GM06990 (cell line): ENCODE data around the gene GNB3.

Experiments
- DNase-seq: peaks from one replicate; pipeline ENCODE4 v3.0.0-alpha.2; 2011; ENCODE audit not compliant: insufficient read length; ENCODE audit errors: extremely low read depth
- H3K27me3 ChIP-seq: replicated peaks from 2 replicates; pipeline ENCODE4 v1.6.0; 2011; ENCODE audit warnings: low read length; ENCODE audit not compliant: control insufficient read depth, insufficient read depth
- H3K36me3 ChIP-seq: 2 replicates; pipeline ENCODE4 v1.5.1; 2011; ENCODE audit warnings: low read length; ENCODE audit not compliant: control insufficient read depth, insufficient read depth
- H3K4me3 ChIP-seq: replicated peaks from 2 replicates; pipeline ENCODE4 v1.5.1; 2011; ENCODE audit warnings: low read depth, mild to moderate bottlenecking, control low read depth, low read length
- CTCF ChIP-seq: IDR thresholded peaks from 2 replicates; pipeline ENCODE4 v1.5.1; 2011; ENCODE audit warnings: low read length, control low read depth, mild to moderate bottlenecking, inconsistent platforms; ENCODE audit not compliant: insufficient read depth, poor library complexity, severe bottlenecking

The GNB3 gene

GRCh38 chr12:6820166-6820565 lies 20.6 kb upstream of the GNB3 start:
- no peak for TF ChIP-seq CTCF
- Histone ChIP-seq H3K36me3 (no peaks in the 10 kb centered on the region), H3K27me3 (peaks cover 8% of the 10 kb centered on the region), H3K4me3 (no peak overlapping the region)
- DNase-seq: no peak

GRCh38 chr12:6821591-6822425 lies 18.9 kb upstream of the GNB3 start, which contains the start of gene GPR162:
GPR162 (plus strand) TSS chr12:6821821; CDS start chr12:6823899, 2,078 bp downstream.
- no peaks in the 10 kb centered on the region for H3K36me3 ChIP-seq
- TF ChIP-seq CTCF: no peak
- no peak within 1 kb of the TSS for H3K4me3 ChIP-seq
- no peak for DNase-seq
- peaks cover 8% of the 10 kb centered on the region for H3K27me3 ChIP-seq

- TF ChIP-seq CTCF: no peak
- Histone ChIP-seq H3K4me3 (no peak overlapping the region), H3K36me3 (no peaks in the 10 kb centered on the region), H3K27me3 (peaks cover 8% of the 10 kb centered on the region)
- no peak for DNase-seq
Measured at GRCh38 chr12:6822426-6823135, 18.1 kb upstream of the GNB3 start.

- Histone ChIP-seq H3K36me3 (no peaks in the 10 kb centered on the region), H3K4me3 (no peak overlapping the region), H3K27me3 (peaks cover 8% of the 10 kb centered on the region)
- no peak for TF ChIP-seq CTCF
- no peak for DNase-seq
Measured at GRCh38 chr12:6823182-6824084, 17.3 kb upstream of the GNB3 start.

- H3K36me3 ChIP-seq: no peaks in the 10 kb centered on the region
- no peak overlapping the region for H3K4me3 ChIP-seq
- no peak for DNase-seq
- no peak for TF ChIP-seq CTCF
- peaks cover 8% of the 10 kb centered on the region for H3K27me3 ChIP-seq
Measured at GRCh38 chr12:6824085-6824775, 16.5 kb upstream of the GNB3 start.
